Measurements from ENCODE around the gene MORN4.
A peak's percentile ranks its signal among the peaks of the same experiment; 100 is the strongest.

DNA sequence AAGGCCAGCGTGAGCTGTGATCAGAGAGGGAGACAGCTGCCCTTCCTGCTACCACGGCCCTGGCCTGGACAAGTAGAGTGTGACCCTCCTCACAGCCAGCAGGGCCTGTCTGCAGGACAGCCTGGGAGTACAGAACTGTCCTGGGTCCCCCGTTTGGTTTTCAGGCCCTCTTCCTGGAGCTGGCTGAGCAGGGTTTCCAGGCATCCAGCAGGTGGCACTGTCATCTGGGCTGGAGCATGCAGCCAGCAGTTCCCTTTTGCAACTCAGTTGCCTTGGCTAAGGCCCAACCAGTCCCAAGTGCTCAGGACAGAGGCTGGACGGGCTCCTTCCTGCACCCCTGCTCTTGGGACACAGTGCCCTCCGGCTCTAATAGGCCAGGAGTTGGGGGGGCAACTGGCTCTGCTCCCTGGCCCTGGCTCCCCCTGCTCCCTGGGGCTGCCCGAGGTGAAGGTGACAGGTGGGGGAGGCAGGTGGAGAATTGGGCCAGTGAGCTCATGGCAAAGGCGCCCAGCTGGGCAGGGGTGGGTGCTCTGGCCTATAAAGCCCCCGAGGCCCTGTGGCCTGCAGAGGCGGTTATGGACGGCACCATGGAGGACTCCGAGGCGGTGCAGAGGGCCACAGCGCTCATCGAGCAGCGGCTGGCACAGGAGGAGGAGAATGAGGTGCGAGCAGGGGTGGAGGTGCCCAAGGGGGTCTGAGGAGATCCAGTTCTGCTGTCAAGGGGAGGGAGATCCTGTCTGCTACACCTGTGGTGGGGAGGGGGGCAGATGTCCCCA, 60.9 kb downstream of the MORN4 start, which contains the start of gene ANKRD2:
- TF ChIP-seq, protein P1, sequence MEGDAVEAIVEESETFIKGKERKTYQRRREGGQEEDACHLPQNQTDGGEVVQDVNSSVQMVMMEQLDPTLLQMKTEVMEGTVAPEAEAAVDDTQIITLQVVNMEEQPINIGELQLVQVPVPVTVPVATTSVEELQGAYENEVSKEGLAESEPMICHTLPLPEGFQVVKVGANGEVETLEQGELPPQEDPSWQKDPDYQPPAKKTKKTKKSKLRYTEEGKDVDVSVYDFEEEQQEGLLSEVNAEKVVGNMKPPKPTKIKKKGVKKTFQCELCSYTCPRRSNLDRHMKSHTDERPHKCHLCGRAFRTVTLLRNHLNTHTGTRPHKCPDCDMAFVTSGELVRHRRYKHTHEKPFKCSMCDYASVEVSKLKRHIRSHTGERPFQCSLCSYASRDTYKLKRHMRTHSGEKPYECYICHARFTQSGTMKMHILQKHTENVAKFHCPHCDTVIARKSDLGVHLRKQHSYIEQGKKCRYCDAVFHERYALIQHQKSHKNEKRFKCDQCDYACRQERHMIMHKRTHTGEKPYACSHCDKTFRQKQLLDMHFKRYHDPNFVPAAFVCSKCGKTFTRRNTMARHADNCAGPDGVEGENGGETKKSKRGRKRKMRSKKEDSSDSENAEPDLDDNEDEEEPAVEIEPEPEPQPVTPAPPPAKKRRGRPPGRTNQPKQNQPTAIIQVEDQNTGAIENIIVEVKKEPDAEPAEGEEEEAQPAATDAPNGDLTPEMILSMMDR (IDR thresholded peaks at IDR 0.05), result peak in 5 of 6 experiments; percentile 34 to 84 (median 82)
- TF ChIP-seq POLR2A (IDR thresholded peaks at IDR 0.05), result no peak

Data from Peyer's patch (tissue), 4 donors.